Activated CD8-positive, alpha-beta T cell treated with anti-CD3 and anti-CD28 coated beads, Interleukin-2, amount 10 ng/mL, durations not matched to agents 7 days and 5 days (primary cell): Measurements from ENCODE around the gene PRL. TPM values are rescaled to one million over a fixed set of nuclear protein-coding genes. Genes with fewer than 3 reads are reported as not detected.

ENCODE experiments used
- ATAC-seq: fragments of 150-1000 bp; cut with Tn5 transposase; one replicate; pipeline ENCODE4 v1.10.0; 2021; ENCODE audit warnings: moderate library complexity
- CTCF ChIA-PET: fragments of 350-600 bp; sonication (Branson Sonifier 250); formaldehyde crosslinking; loops from one replicate; lab custom pipeline; 2021; ENCODE audit warnings: antibody characterized with exemption; lab: Charles Lee
- POLR2A ChIA-PET: fragments of 350-600 bp; sonication (Branson Sonifier 250); formaldehyde crosslinking; loops from one replicate; lab custom pipeline; 2021; ENCODE audit warnings: antibody characterized with exemption; lab: Charles Lee
- DNase-seq: peaks from one replicate; pipeline ENCODE4 v3.0.0-alpha.2; 2020
- H3K27ac Mint-ChIP-seq: one replicate; pipeline ENCODE4 v1.8.0; 2021; ENCODE audit warnings: mild to moderate bottlenecking, mixed read lengths
- H3K27me3 Mint-ChIP-seq: one replicate; pipeline ENCODE4 v1.8.0; 2021; ENCODE audit warnings: low read depth, mixed read lengths
- H3K36me3 Mint-ChIP-seq: one replicate; pipeline ENCODE4 v1.8.0; 2021; ENCODE audit warnings: low read depth, mixed read lengths
- H3K4me1 Mint-ChIP-seq: one replicate; pipeline ENCODE4 v1.8.0; 2021; ENCODE audit warnings: low read depth, mixed read lengths
- H3K4me3 Mint-ChIP-seq: one replicate; pipeline ENCODE4 v1.8.0; 2021; ENCODE audit warnings: mild to moderate bottlenecking, mixed read lengths
- H3K9me3 Mint-ChIP-seq: one replicate; pipeline ENCODE4 v1.8.0; 2022; ENCODE audit warnings: mixed read lengths; ENCODE audit not compliant: insufficient read depth
- total RNA-seq, 2 experiments: library from RNA; stranded (reverse); gene quantifications; one replicate each; pipeline ENCODE4 v1.2.3, GENCODE V29; 2021

The PRL gene
- total RNA-seq, 2 experiments from 2014 or later = not detected

GRCh38 chr6:22322103-22323030 is 25.5 kb upstream of the PRL start:
- no peak overlapping the region for H3K4me3 Mint-ChIP-seq
- no peaks in the 10 kb centered on the region for H3K4me1 Mint-ChIP-seq
- ChIA-PET CTCF (no interaction called here), POLR2A (no interaction called here)
- no peaks in the 10 kb centered on the region for H3K9me3 Mint-ChIP-seq
- H3K27ac Mint-ChIP-seq = no peak overlapping the region
- DNase-seq = no peak
- no peak for ATAC-seq
- H3K36me3 Mint-ChIP-seq = no peaks in the 10 kb centered on the region
- no peaks in the 10 kb centered on the region for H3K27me3 Mint-ChIP-seq

GRCh38 chr6:22320750-22321149 is 23.9 kb upstream of the PRL start:
- Mint-ChIP-seq H3K4me1 (no peaks in the 10 kb centered on the region), H3K4me3 (no peak overlapping the region), H3K27ac (no peak overlapping the region), H3K9me3 (no peaks in the 10 kb centered on the region), H3K27me3 (no peaks in the 10 kb centered on the region), H3K36me3 (no peaks in the 10 kb centered on the region)
- ChIA-PET POLR2A (no interaction called here), CTCF (no interaction called here)
- no peak for DNase-seq
- no peak for ATAC-seq

- Mint-ChIP-seq H3K27ac (no peak overlapping the region), H3K9me3 (no peaks in the 10 kb centered on the region), H3K36me3 (no peaks in the 10 kb centered on the region), H3K4me1 (no peaks in the 10 kb centered on the region), H3K27me3 (no peaks in the 10 kb centered on the region), H3K4me3 (no peak overlapping the region)
- DNase-seq (no peak), ATAC-seq (no peak)
- ChIA-PET CTCF (interaction anchor here (0.7 kb wide), 1 partner anchor 850 kb away, joined by 3 read pairs; no protein-coding TSS in a partner anchor), POLR2A (no interaction called here)
Measured at GRCh38 chr6:22318404-22318803, 21.6 kb upstream of the PRL start.

GRCh38 chr6:22313796-22314195 is 17.0 kb upstream of the PRL start:
- no peak for ATAC-seq
- no peak for DNase-seq
- Mint-ChIP-seq H3K36me3 (no peaks in the 10 kb centered on the region), H3K9me3 (peaks cover 11% of the 10 kb centered on the region), H3K27me3 (no peaks in the 10 kb centered on the region), H3K4me1 (no peaks in the 10 kb centered on the region), H3K27ac (no peak overlapping the region), H3K4me3 (no peak overlapping the region)
- ChIA-PET POLR2A (no interaction called here), CTCF (no interaction called here)

- no peaks in the 10 kb centered on the region for H3K4me1 Mint-ChIP-seq
- DNase-seq (no peak), ATAC-seq (no peak)
- H3K9me3 Mint-ChIP-seq = peaks cover 11% of the 10 kb centered on the region
- no peaks in the 10 kb centered on the region for H3K27me3 Mint-ChIP-seq
- no peaks in the 10 kb centered on the region for H3K36me3 Mint-ChIP-seq
- CTCF ChIA-PET = no interaction called here
- H3K4me3 Mint-ChIP-seq = no peak overlapping the region
- POLR2A ChIA-PET = no interaction called here
- no peak overlapping the region for H3K27ac Mint-ChIP-seq
Measured at GRCh38 chr6:22308939-22309338, 12.1 kb upstream of the PRL start.

GRCh38 chr6:22306741-22307466 is 10.1 kb upstream of the PRL start:
- H3K36me3 Mint-ChIP-seq = no peaks in the 10 kb centered on the region
- H3K4me1 Mint-ChIP-seq = no peaks in the 10 kb centered on the region
- no peak overlapping the region for H3K27ac Mint-ChIP-seq
- CTCF ChIA-PET = no interaction called here
- H3K27me3 Mint-ChIP-seq = no peaks in the 10 kb centered on the region
- ATAC-seq (no peak), DNase-seq (no peak)
- H3K4me3 Mint-ChIP-seq = no peak overlapping the region
- H3K9me3 Mint-ChIP-seq = peaks cover 11% of the 10 kb centered on the region
- POLR2A ChIA-PET = no interaction called here

GRCh38 chr6:22302838-22303237 is 6.0 kb upstream of the PRL start:
- DNase-seq = no peak
- H3K4me1 Mint-ChIP-seq = no peaks in the 10 kb centered on the region
- ATAC-seq = no peak
- no peak overlapping the region for H3K27ac Mint-ChIP-seq
- ChIA-PET POLR2A (no interaction called here), CTCF (no interaction called here)
- no peaks in the 10 kb centered on the region for H3K27me3 Mint-ChIP-seq
- H3K9me3 Mint-ChIP-seq = no peaks in the 10 kb centered on the region
- H3K4me3 Mint-ChIP-seq = no peak overlapping the region
- no peaks in the 10 kb centered on the region for H3K36me3 Mint-ChIP-seq

- H3K36me3 Mint-ChIP-seq = no peaks in the 10 kb centered on the region
- no peak for ATAC-seq
- H3K4me1 Mint-ChIP-seq = no peaks in the 10 kb centered on the region
- H3K9me3 Mint-ChIP-seq = no peaks in the 10 kb centered on the region
- DNase-seq = no peak
- no peak overlapping the region for H3K4me3 Mint-ChIP-seq
- ChIA-PET CTCF (interaction anchor here (1.0 kb wide), 1 partner anchor 17 kb away, joined by 3 read pairs; no protein-coding TSS in a partner anchor), POLR2A (no interaction called here)
- H3K27me3 Mint-ChIP-seq = peaks cover 6% of the 10 kb centered on the region
- H3K27ac Mint-ChIP-seq = no peak overlapping the region
Measured at GRCh38 chr6:22300273-22300998, 3.6 kb upstream of the PRL start.

- ChIA-PET CTCF (no interaction called here), POLR2A (no interaction called here)
- Mint-ChIP-seq H3K27me3 (peaks cover 6% of the 10 kb centered on the region), H3K9me3 (no peaks in the 10 kb centered on the region), H3K4me3 (no peak overlapping the region), H3K27ac (no peak overlapping the region), H3K4me1 (no peaks in the 10 kb centered on the region), H3K36me3 (no peaks in the 10 kb centered on the region)
- ATAC-seq (no peak), DNase-seq (no peak)
Measured at GRCh38 chr6:22298475-22298890, 1.6 kb upstream of the PRL start.

GRCh38 chr6:22296067-22296466 is 769 bp downstream of the PRL start:
- POLR2A ChIA-PET = no interaction called here
- H3K4me3 Mint-ChIP-seq = no peak overlapping the region
- no peak for ATAC-seq

GRCh38 chr6:22295145-22295544 is 1.7 kb downstream of the PRL start:
- H3K27me3 Mint-ChIP-seq = peaks cover 6% of the 10 kb centered on the region
- no peaks in the 10 kb centered on the region for H3K4me1 Mint-ChIP-seq
- POLR2A ChIA-PET = no interaction called here
- H3K9me3 Mint-ChIP-seq = no peaks in the 10 kb centered on the region
- H3K4me3 Mint-ChIP-seq = no peak overlapping the region
- DNase-seq (no peak), ATAC-seq (no peak)
- CTCF ChIA-PET = no interaction called here
- H3K36me3 Mint-ChIP-seq = no peaks in the 10 kb centered on the region
- no peak overlapping the region for H3K27ac Mint-ChIP-seq

More at GRCh38 chr6:22296067-22296466, 769 bp downstream of the PRL start:
- Mint-ChIP-seq H3K27me3 (peaks cover 6% of the 10 kb centered on the region), H3K27ac (no peak overlapping the region), H3K36me3 (no peaks in the 10 kb centered on the region), H3K4me1 (no peaks in the 10 kb centered on the region), H3K9me3 (no peaks in the 10 kb centered on the region)
- CTCF ChIA-PET = no interaction called here
- no peak for DNase-seq

- POLR2A ChIA-PET = no interaction called here
- no peak for DNase-seq
- Mint-ChIP-seq H3K9me3 (no peaks in the 10 kb centered on the region), H3K4me3 (no peak overlapping the region), H3K27me3 (peaks cover 6% of the 10 kb centered on the region), H3K36me3 (no peaks in the 10 kb centered on the region), H3K27ac (no peak overlapping the region), H3K4me1 (no peaks in the 10 kb centered on the region)
- ATAC-seq = no peak
- CTCF ChIA-PET = no interaction called here
Measured at GRCh38 chr6:22294301-22294700, 2.5 kb downstream of the PRL start.
